TTC549 (cell line): ENCODE results near the gene CPED1.
"Not testable (repeated sequence)": the region's sequence is repeated elsewhere in the genome, so short reads cannot be mapped to it uniquely, and the experiment has no call there.

Experiments used
- FAIRE-seq: peaks from 2 replicates; lab custom pipeline; 2012; peaks lifted over from hg19 to GRCh38; lab: Jason Lieb, UNC

The CPED1 gene

GRCh38 chr7:121101083-121101482 is 112.6 kb downstream of the CPED1 start:
- FAIRE-seq = no peak

GRCh38 chr7:121101621-121102020 is 113.1 kb downstream of the CPED1 start:
- no peak for FAIRE-seq

GRCh38 chr7:121102619-121103018 is 114.1 kb downstream of the CPED1 start:
- no peak for FAIRE-seq

GRCh38 chr7:121103086-121103485 is 114.6 kb downstream of the CPED1 start:
- no peak for FAIRE-seq

GRCh38 chr7:121103579-121103978 is 115.1 kb downstream of the CPED1 start:
- FAIRE-seq = no peak

GRCh38 chr7:121105262-121105661 is 116.8 kb downstream of the CPED1 start:
- FAIRE-seq = no peak

- peak; percentile 91 for FAIRE-seq
These were observed 119.5 kb downstream of the CPED1 start for GRCh38 chr7:121107923-121108498.

GRCh38 chr7:121109145-121109544 is 120.6 kb downstream of the CPED1 start:
- FAIRE-seq = no peak

GRCh38 chr7:121113288-121113687 is 124.8 kb downstream of the CPED1 start:
- FAIRE-seq = no peak

- no peak for FAIRE-seq
These were observed 127.9 kb downstream of the CPED1 start for GRCh38 chr7:121116396-121116795.

- FAIRE-seq = no peak
These were observed 130.5 kb downstream of the CPED1 start for GRCh38 chr7:121119047-121119446.

- no peak for FAIRE-seq
These were observed 134.5 kb downstream of the CPED1 start for GRCh38 chr7:121123032-121123431.

GRCh38 chr7:121125454-121125853 is 136.9 kb downstream of the CPED1 start:
- not testable (repeated sequence) for FAIRE-seq

- no peak for FAIRE-seq
These were observed 137.7 kb downstream of the CPED1 start for GRCh38 chr7:121126201-121126600.

GRCh38 chr7:121126801-121127534 is 138.5 kb downstream of the CPED1 start:
- FAIRE-seq = peak; percentile 25

- FAIRE-seq = no peak
These were observed 144.4 kb downstream of the CPED1 start for GRCh38 chr7:121132940-121133339.

GRCh38 chr7:121133444-121133843 is 144.9 kb downstream of the CPED1 start:
- no peak for FAIRE-seq

- FAIRE-seq = no peak
These were observed 149.1 kb downstream of the CPED1 start for GRCh38 chr7:121137580-121137979.

- FAIRE-seq = no peak
These were observed 149.9 kb downstream of the CPED1 start for GRCh38 chr7:121138262-121138933.

GRCh38 chr7:121139427-121139826 is 150.9 kb downstream of the CPED1 start:
- FAIRE-seq = no peak

GRCh38 chr7:121140790-121141189 is 152.3 kb downstream of the CPED1 start:
- FAIRE-seq = no peak

- no peak for FAIRE-seq
These were observed 163.3 kb downstream of the CPED1 start for GRCh38 chr7:121151774-121152221.

- no peak for FAIRE-seq
These were observed 164.9 kb downstream of the CPED1 start for GRCh38 chr7:121153411-121153810.
